Suprapubic skin (tissue), 3 donors: ENCODE data around the gene AKIP1.
A peak's percentile ranks its signal among the peaks of the same experiment; 100 is the strongest.

Source experiments
- EP300 ChIP-seq: sonication (generic); formaldehyde crosslinking; IDR thresholded peaks from one replicate; pipeline ENCODE4 v1.6.1; 2017; ENCODE audit warnings: antibody characterized with exemption
- POLR2A ChIP-seq, 2 donors: fragments of 450-650 bp; IDR thresholded peaks; one replicate each; pipeline ENCODE4 v1.6.1; 2017; ENCODE audit warnings: antibody characterized with exemption in 2 of 2, mild to moderate bottlenecking in 2 of 2, moderate library complexity in 2 of 2
- TF ChIP-seq, protein P1 (sequence below), 2 donors: fragments of 200-600 bp in 1 of 2; fragments of 450-650 bp in 1 of 2; sonication (generic) in 1 of 2; IDR thresholded peaks; one replicate each; pipeline ENCODE4 v1.5.1; 2016 to 2019; ENCODE audit warnings: antibody characterized with exemption in 2 of 2, mild to moderate bottlenecking in 1 of 2, moderate library complexity in 1 of 2

DNA sequence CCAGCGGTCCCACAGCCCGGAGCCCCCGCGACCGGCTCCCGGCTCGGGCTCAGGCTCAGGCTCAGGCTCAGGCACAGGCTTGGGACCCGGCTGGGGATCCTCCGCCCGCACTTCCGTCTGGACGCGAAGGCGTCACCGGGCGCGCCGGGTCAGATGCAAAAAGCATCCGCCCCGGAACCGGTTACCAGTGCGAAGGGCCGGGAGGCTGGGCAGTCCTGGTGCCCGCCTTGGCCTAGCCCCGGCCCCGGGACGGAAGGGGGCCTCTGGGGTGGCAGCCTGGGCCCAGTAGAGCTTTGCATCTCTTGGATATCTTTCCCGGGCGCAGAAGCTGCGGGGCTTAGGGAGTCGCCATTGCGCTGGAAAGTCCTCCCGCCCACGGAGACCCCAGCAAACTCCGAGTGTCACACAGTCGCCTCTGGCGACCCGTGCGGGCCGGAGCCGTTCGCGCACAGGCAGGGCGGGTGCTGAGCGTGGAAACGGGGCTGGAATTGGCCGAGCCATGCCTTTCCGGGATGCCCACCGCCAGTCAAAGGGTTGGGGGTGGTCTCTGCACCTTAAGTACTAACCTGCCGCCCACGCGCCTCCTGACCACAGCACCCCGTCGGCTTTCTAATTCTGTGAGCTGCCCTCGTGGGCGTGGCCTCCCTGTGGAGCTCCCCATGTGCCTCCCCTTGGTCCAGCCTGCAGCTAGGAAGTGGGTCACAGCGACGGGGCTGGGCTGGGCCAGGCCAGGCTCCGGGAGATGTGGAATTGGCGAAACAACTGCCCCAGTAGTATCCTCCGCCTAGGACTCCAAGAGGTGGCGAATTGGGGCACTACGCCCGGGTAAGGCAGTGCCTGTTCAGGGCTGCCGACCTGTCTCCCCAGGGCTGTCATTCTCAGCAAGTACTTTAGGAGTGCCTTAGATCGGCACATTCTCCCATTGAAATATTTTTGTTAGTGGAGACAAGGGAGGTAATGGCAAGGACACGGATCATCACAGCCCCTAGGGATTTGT lies 53.6 kb downstream of the AKIP1 start, which contains the start of gene TMEM9B:
- TF ChIP-seq, protein P1, sequence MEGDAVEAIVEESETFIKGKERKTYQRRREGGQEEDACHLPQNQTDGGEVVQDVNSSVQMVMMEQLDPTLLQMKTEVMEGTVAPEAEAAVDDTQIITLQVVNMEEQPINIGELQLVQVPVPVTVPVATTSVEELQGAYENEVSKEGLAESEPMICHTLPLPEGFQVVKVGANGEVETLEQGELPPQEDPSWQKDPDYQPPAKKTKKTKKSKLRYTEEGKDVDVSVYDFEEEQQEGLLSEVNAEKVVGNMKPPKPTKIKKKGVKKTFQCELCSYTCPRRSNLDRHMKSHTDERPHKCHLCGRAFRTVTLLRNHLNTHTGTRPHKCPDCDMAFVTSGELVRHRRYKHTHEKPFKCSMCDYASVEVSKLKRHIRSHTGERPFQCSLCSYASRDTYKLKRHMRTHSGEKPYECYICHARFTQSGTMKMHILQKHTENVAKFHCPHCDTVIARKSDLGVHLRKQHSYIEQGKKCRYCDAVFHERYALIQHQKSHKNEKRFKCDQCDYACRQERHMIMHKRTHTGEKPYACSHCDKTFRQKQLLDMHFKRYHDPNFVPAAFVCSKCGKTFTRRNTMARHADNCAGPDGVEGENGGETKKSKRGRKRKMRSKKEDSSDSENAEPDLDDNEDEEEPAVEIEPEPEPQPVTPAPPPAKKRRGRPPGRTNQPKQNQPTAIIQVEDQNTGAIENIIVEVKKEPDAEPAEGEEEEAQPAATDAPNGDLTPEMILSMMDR (IDR thresholded peaks at IDR 0.05) = peak in 1 of 2 donors; percentile 15
- TF ChIP-seq POLR2A (IDR thresholded peaks at IDR 0.05) (peak in 1 of 2 donors; percentile 88), EP300 (no peak)
